Stimulated activated CD8-positive, alpha-beta memory T cell treated with anti-CD3 and anti-CD28 coated beads, Interleukin-7, amount 100 ng/mL, for 24 hours (primary cell): ENCODE measurements around the gene ALDH3B2.

ENCODE experiments used
- DNase-seq: peaks from one replicate; pipeline ENCODE4 v3.0.0-alpha.2; 2020; ENCODE audit warnings: low read depth

ALDH3B2 gene

GRCh38 chr11:67613960-67614715, 60.3 kb downstream of the ALDH3B2 start:
- DNase-seq = peak; percentile 67

- no peak for DNase-seq
Observed at GRCh38 chr11:67613313-67613959, 61.0 kb downstream of the ALDH3B2 start.

- no peak for DNase-seq
Observed at GRCh38 chr11:67612751-67613150, 61.7 kb downstream of the ALDH3B2 start.
